ENCODE data around the gene RABGAP1L. TPM values are rescaled to one million over a fixed set of nuclear protein-coding genes. Genes with fewer than 3 reads are reported as not detected.
"Not testable (repeated sequence)": the region's sequence is repeated elsewhere in the genome, so short reads cannot be mapped to it uniquely, and the experiment has no call there.

RABGAP1L gene
- total RNA-seq, 4 donors from 2014 or later = 38.8 to 54.7 (median 50.5) TPM

- intact Hi-C loops (cut with DNase I; ENCODE audit: low total_unique reads) = no loop called here
- no peak overlapping the region for H3K4me3 ChIP-seq (ENCODE audit: low read depth, poor library complexity, severe bottlenecking)
- no peak for DNase-seq (ENCODE audit: low spot score in 2 of 2)
- TF ChIP-seq CTCF (IDR thresholded peaks at IDR 0.05) = no peak
- TF ChIP-seq POLR2A (IDR thresholded peaks at IDR 0.05) = no peak
- WGBS, 2 donors = 20 to 27% methylated on average over 1 of the region's 1 CpG
Measured at GRCh38 chr1:174800876-174801275, 641.6 kb downstream of the RABGAP1L start.

GRCh38 chr1:174809755-174810280 lies 650.5 kb downstream of the RABGAP1L start:
- intact Hi-C loops (cut with DNase I; ENCODE audit: low total_unique reads) = no loop called here
- 26 to 38% methylated on average over 2 of the region's 2 CpGs for WGBS, 2 donors
- no peak for DNase-seq (ENCODE audit: low spot score in 2 of 2)
- TF ChIP-seq CTCF (IDR thresholded peaks at IDR 0.05) (no peak), POLR2A (IDR thresholded peaks at IDR 0.05) (no peak)
- H3K4me3 ChIP-seq (ENCODE audit: low read depth, poor library complexity, severe bottlenecking) = no peak overlapping the region

- DNase-seq (ENCODE audit: low spot score in 2 of 2) = no peak
- intact Hi-C loops (cut with DNase I; ENCODE audit: low total_unique reads) = no loop called here
- no peak overlapping the region for H3K4me3 ChIP-seq (ENCODE audit: low read depth, poor library complexity, severe bottlenecking)
- TF ChIP-seq POLR2A (IDR thresholded peaks at IDR 0.05) (no peak), CTCF (IDR thresholded peaks at IDR 0.05) (no peak)
Measured at GRCh38 chr1:174812016-174812415, 652.7 kb downstream of the RABGAP1L start.

- no peak overlapping the region for H3K4me3 ChIP-seq (ENCODE audit: low read depth, poor library complexity, severe bottlenecking)
- intact Hi-C loops (cut with DNase I; ENCODE audit: low total_unique reads) = no loop called here
- peak in 1 of 3 donors; percentile 97 for TF ChIP-seq CTCF (IDR thresholded peaks at IDR 0.05)
- no peak for TF ChIP-seq POLR2A (IDR thresholded peaks at IDR 0.05)
- no peak for DNase-seq (ENCODE audit: low spot score in 2 of 2)
Measured at GRCh38 chr1:174812656-174813055, 653.3 kb downstream of the RABGAP1L start.

GRCh38 chr1:174815036-174815435 lies 655.7 kb downstream of the RABGAP1L start:
- DNase-seq (ENCODE audit: low spot score in 2 of 2) = no peak
- H3K4me3 ChIP-seq (ENCODE audit: low read depth, poor library complexity, severe bottlenecking) = no peak overlapping the region
- intact Hi-C loops (cut with DNase I; ENCODE audit: low total_unique reads) = no loop called here
- TF ChIP-seq POLR2A (IDR thresholded peaks at IDR 0.05) (no peak), CTCF (IDR thresholded peaks at IDR 0.05) (no peak)
- WGBS, 2 donors = 65 to 73% methylated on average over 3 of the region's 3 CpGs

GRCh38 chr1:174815474-174815908 lies 656.2 kb downstream of the RABGAP1L start:
- DNase-seq (ENCODE audit: low spot score in 2 of 2) = no peak
- H3K4me3 ChIP-seq (ENCODE audit: low read depth, poor library complexity, severe bottlenecking) = no peak overlapping the region
- TF ChIP-seq POLR2A (IDR thresholded peaks at IDR 0.05) (no peak), CTCF (IDR thresholded peaks at IDR 0.05) (no peak)
- intact Hi-C loops (cut with DNase I; ENCODE audit: low total_unique reads) = no loop called here

- intact Hi-C loops (cut with DNase I; ENCODE audit: low total_unique reads); DNase-seq (ENCODE audit: low spot score in 2 of 2); H3K4me3 ChIP-seq (ENCODE audit: low read depth, poor library complexity, severe bottlenecking): not testable (repeated sequence)
- WGBS, 2 donors = 87 to 94% methylated on average over 8 of the region's 8 CpGs
Measured at GRCh38 chr1:174816621-174817020, 657.3 kb downstream of the RABGAP1L start.

All from lower leg skin (tissue), 4 donors.